HT1080 (cell line): ENCODE results near the gene RSPO1. TPM values are rescaled to one million over a fixed set of nuclear protein-coding genes. Genes with fewer than 3 reads are reported as not detected.

Experiments
- DNase-seq: peaks from one replicate; pipeline ENCODE4 v3.0.0-alpha.2; 2015; ENCODE audit warnings: low read depth
- total RNA-seq: library from RNA; depleted of rRNA; stranded (reverse); fragments of >200 nt; shearing (Covaris generic); gene quantifications from 2 replicates; pipeline ENCODE4 v1.2.3, GENCODE V29; 2014; rRNA removed

Gene RSPO1
- total RNA-seq, 1 experiment from 2014 or later = not detected

DNA sequence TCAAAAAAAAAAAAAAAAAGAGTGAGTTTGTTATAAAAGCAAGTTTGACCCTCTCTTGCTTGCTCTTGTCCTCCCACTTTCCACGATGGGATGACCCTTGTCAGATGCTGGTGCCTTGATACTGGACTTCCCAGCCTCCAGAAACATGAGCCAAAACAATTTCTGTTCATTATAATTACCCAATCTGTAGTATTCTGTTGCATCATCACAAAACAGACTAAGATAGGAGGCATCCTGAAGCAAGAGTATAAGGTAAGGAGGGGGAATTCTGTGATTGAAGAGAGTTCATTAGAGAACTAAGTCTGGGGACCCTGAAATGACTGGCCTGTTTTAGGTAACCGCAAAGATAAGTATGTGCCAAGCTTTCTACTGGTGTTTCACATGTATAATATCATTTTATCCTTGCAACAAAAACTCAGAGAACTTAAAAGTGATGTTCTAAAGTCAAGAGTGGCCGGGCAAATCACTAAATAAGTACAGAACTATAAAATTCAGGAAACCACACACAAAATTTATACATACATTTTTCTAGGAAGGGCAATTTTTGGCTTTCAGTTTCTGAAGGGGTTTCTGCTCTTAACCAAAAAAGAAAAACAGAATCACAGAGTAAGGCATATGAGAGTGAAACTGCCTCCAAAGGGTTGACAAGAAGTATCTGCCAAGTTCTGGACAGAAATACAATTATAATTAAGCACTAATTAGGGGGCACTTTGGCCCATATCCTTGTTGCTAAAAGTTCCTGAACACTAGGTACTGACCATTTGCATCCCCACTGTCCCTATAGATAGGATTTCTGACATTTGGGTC, 64.0 kb downstream of the RSPO1 start:
- no peak for DNase-seq

DNA sequence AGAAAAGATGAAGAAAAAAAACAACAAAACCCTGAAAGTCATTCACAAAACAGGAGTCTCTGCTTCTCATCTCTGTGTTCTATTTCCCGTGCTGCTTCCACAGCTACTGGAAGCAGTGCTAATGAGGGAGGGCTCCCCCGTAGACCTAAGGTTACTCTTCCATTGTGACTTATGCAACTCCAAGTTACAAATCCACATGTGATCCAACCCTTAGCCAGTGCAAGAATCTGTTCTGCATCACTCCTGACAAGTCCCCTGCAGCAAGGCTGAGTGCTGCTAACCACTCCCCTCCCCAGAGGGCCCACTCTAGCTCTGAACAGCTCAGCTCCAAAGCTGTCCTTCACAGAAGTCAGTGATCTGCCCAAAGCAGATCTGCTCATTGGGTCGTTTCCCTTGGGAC, 67.7 kb downstream of the RSPO1 start:
- no peak for DNase-seq

- no peak for DNase-seq
These were observed 69.8 kb downstream of the RSPO1 start for GRCh38 chr1:37564892-37565291.

GRCh38 chr1:37562984-37563383, 71.7 kb downstream of the RSPO1 start:
- no peak for DNase-seq

Other genes with a start within 250 kb of the RSPO1 start
- gene ZC3H12A, start 160.3 kb downstream of the RSPO1 start, total RNA-seq = 8.7 and 9.8 TPM in 2 replicates
- 65.4 and 72.9 TPM in 2 replicates for gene MEAF6, start 120.1 kb downstream of the RSPO1 start, total RNA-seq
- 11.3 and 16.5 TPM in 2 replicates for gene SNIP1, start 80.6 kb downstream of the RSPO1 start, total RNA-seq
- gene DNALI1, start 78.0 kb downstream of the RSPO1 start, total RNA-seq = not detected in 2 replicates
- 105 and 111 TPM in 2 replicates for gene GNL2, start 39.0 kb downstream of the RSPO1 start, total RNA-seq
- 29.3 and 38.4 TPM in 2 replicates for gene CDCA8, start 57.6 kb upstream of the RSPO1 start, total RNA-seq
- gene EPHA10, start 130.2 kb upstream of the RSPO1 start, total RNA-seq = 0.06 TPM in 1 of 2 replicates, not detected in the other
- 18.6 and 21.6 TPM in 2 replicates for gene MANEAL, start 159.0 kb upstream of the RSPO1 start, total RNA-seq
- 70.7 and 79.1 TPM in 2 replicates for gene C1orf122, start 172.9 kb upstream of the RSPO1 start, total RNA-seq
- gene YRDC, start 173.3 kb upstream of the RSPO1 start, total RNA-seq = 65.5 and 67.4 TPM in 2 replicates
- gene MTF1, start 224.7 kb upstream of the RSPO1 start, total RNA-seq = 2.4 and 3.1 TPM in 2 replicates